HepG2 (cell line): ENCODE results near the gene DUSP15. TPM values are rescaled to one million over a fixed set of nuclear protein-coding genes. Genes with fewer than 3 reads are reported as not detected.

Experiments
- ATAC-seq: fragments of 200-7000 bp; cut with Tn5 transposase; 3 replicates; pipeline ENCODE4 v1.9.1; 2020; ENCODE audit warnings: mild to moderate bottlenecking, moderate library complexity
- BruUV-seq: library from RNA; stranded (reverse); fragments of 400-500 nt; replicated peaks from 2 replicates; lab custom pipeline; 2021; lab: Mats Ljungman, UMichigan
- CTCF ChIA-PET: fragments of 300-600 bp; formaldehyde crosslinking; extraction: SDS; loops from one replicate; lab custom pipeline; 2021; ENCODE audit warnings: low total read pairs, inconsistent platforms, low intra/inter-chr PET ratio; lab: Yijun Ruan, JAX
- POLR2A ChIA-PET: fragments of 350-600 bp; sonication (Branson Sonifier 250); formaldehyde crosslinking; loops from one replicate; lab custom pipeline; 2020; ENCODE audit warnings: antibody characterized with exemption, inconsistent platforms; lab: Yijun Ruan, JAX
- DNase-seq: peaks from one replicate; pipeline ENCODE4 v3.0.0-alpha.2; 2015; ENCODE audit warnings: low spot score
- FAIRE-seq: peaks from 3 replicates; lab custom pipeline; 2011; peaks lifted over from hg19 to GRCh38; lab: Jason Lieb, UNC
- H2AFZ ChIP-seq: one replicate; pipeline ENCODE4 v1.6.1; 2011; ENCODE audit warnings: low read length, inconsistent platforms
- H3K27ac ChIP-seq: fragments of 300-600 bp; 3 replicates; pipeline ENCODE4 v1.8.0; 2011; ENCODE audit warnings: mixed run types, mild to moderate bottlenecking, mixed read lengths, low read length, inconsistent platforms; ENCODE audit not compliant: insufficient read depth; ENCODE audit errors: extremely low read length
- H3K27me3 ChIP-seq, 2 experiments: fragments of 200-600 bp in 1 of 2; 2 replicates in 1 of 2; 3 replicates in 1 of 2; pipeline versions ENCODE4 v1.6.0 to v1.8.0; 2011; ENCODE audit warnings: low read length in 2 of 2, mild to moderate bottlenecking in 2 of 2, moderate library complexity in 2 of 2, inconsistent platforms in 1 of 2; ENCODE audit not compliant: insufficient read depth in 2 of 2, control insufficient read depth in 1 of 2
- H3K36me3 ChIP-seq, 2 experiments: fragments of 200-600 bp in 1 of 2; replicated peaks in 1 of 2; 2 replicates in 1 of 2; 3 replicates in 1 of 2; pipeline versions ENCODE4 v1.5.1 to v1.8.0; 2011; ENCODE audit warnings: low read length in 2 of 2, inconsistent platforms in 1 of 2; ENCODE audit not compliant: insufficient read depth in 2 of 2, control insufficient read depth in 1 of 2
- H3K4me1 ChIP-seq: 2 replicates; pipeline ENCODE4 v1.5.1; 2012; ENCODE audit warnings: low read length, inconsistent platforms; ENCODE audit not compliant: insufficient read depth
- H3K4me2 ChIP-seq: 2 replicates; pipeline ENCODE4 v1.6.0; 2011; ENCODE audit warnings: low read depth, low read length, inconsistent platforms
- H3K4me3 ChIP-seq, 3 experiments: fragments of 200-600 bp in 1 of 3; sonication (generic), shearing (Covaris generic) in 1 of 3; replicated peaks in 1 of 3; 2 replicates each; pipeline ENCODE4 v1.5.1; 2011 to 2016; ENCODE audit warnings: low read length in 3 of 3, inconsistent platforms in 2 of 3, low read depth in 2 of 3, mild to moderate bottlenecking in 2 of 3, control low read depth in 1 of 3, mixed read lengths in 1 of 3; ENCODE audit not compliant: insufficient read depth in 1 of 3
- H3K79me2 ChIP-seq: one replicate; pipeline ENCODE4 v1.6.1; 2011; ENCODE audit warnings: low read length, inconsistent platforms; ENCODE audit not compliant: insufficient read depth
- H3K9ac ChIP-seq: 2 replicates; pipeline ENCODE4 v1.6.0; 2011; ENCODE audit warnings: mild to moderate bottlenecking, low read depth, low read length, inconsistent platforms; ENCODE audit not compliant: insufficient read depth
- H3K9me3 ChIP-seq: 2 replicates; pipeline ENCODE4 v1.5.1; 2012; ENCODE audit warnings: mild to moderate bottlenecking, low read length
- H4K20me1 ChIP-seq: 2 replicates; pipeline ENCODE4 v1.6.0; 2011; ENCODE audit warnings: inconsistent platforms, mild to moderate bottlenecking, low read length, moderate library complexity; ENCODE audit not compliant: insufficient read depth
- CREB1 ChIP-seq, 2 experiments: fragments of 450-650 bp in 1 of 2; IDR thresholded peaks; 2 replicates each; pipeline ENCODE4 v1.6.1; 2016 to 2017; ENCODE audit warnings: control low read depth in 1 of 2, mild to moderate bottlenecking in 1 of 2, missing compliant biosample characterization in 1 of 2, missing genetic modification characterization in 1 of 2
- IRF2 ChIP-seq: IDR thresholded peaks from 2 replicates; pipeline ENCODE4 v1.6.1; 2018; ENCODE audit warnings: missing genetic modification reagents, missing compliant biosample characterization
- NFIB ChIP-seq: sonication (generic); formaldehyde crosslinking; IDR thresholded peaks from 2 replicates; pipeline ENCODE4 v1.9.0; 2021; ENCODE audit warnings: missing genetic modification reagents, mild to moderate bottlenecking, borderline replicate concordance
- SMARCC2 ChIP-seq: fragments of 450-650 bp; IDR thresholded peaks from 2 replicates; pipeline ENCODE4 v1.6.1; 2017; ENCODE audit warnings: antibody characterized with exemption, mild to moderate bottlenecking
- SNAPC2 ChIP-seq: sonication (generic); formaldehyde crosslinking; IDR thresholded peaks from 2 replicates; pipeline ENCODE4 v1.8.1; 2022; ENCODE audit warnings: mild to moderate bottlenecking, missing genetic modification reagents
- ZMYM3 ChIP-seq: sonication (generic); formaldehyde crosslinking; IDR thresholded peaks from 2 replicates; pipeline ENCODE4 v1.5.1; 2020; ENCODE audit warnings: mild to moderate bottlenecking, missing genetic modification reagents
- ZNF337 ChIP-seq: sonication (generic); formaldehyde crosslinking; IDR thresholded peaks from 2 replicates; pipeline ENCODE4 v1.5.1; 2020; ENCODE audit warnings: missing genetic modification reagents, low read depth, mild to moderate bottlenecking, borderline replicate concordance
- ZNF629 ChIP-seq: sonication (generic); formaldehyde crosslinking; conservative IDR thresholded peaks from 2 replicates; pipeline ENCODE4 v1.5.0; 2020; ENCODE audit warnings: missing genetic modification reagents
- WGBS: methylation state at CpG from one replicate; pipeline ENCODE4 v1.1.6; 2017; ENCODE audit warnings: low lambda C conversion rate; 5-methylcytosine and 5-hydroxymethylcytosine counted together
- in situ Hi-C: cut with HindIII; loops from 2 replicates; pipeline ENCODE4 v1.10.0; 2017; ENCODE audit warnings: low pct_unique_long_range_greater_than_20kb; ENCODE audit not compliant: extremely low pct_ligation_motif_present
- intact Hi-C: fragments of 100-400 bp; cut with micrococcal nuclease; formaldehyde crosslinking; loops from one replicate; pipeline ENCODE4 v1.10.0; 2022; ENCODE audit not compliant: unreplicated experiment
- polyA plus RNA-seq, 8 experiments: library from polyadenylated mRNA; depleted of rRNA in 3 of 8; stranded (reverse) in 7 of 8; unstranded in 1 of 8; fragments of >200 nt; fragmentation: Illumina TruSeq in 4 of 8; extraction: Trizol in 4 of 8; gene quantifications; 2 replicates each; pipeline versions ENCODE4 v1.2.1 to v1.2.3, GENCODE V29; 2011 to 2016; ENCODE audit warnings: low read depth in 4 of 8, missing spikeins in 1 of 8, mixed read lengths in 1 of 8; ENCODE audit not compliant: insufficient read depth in 1 of 8
- total RNA-seq, 5 experiments: library from RNA; depleted of rRNA; stranded (reverse); fragments of >200 nt; fragmentation: Illumina TruSeq; extraction: Trizol; gene quantifications; 2 replicates each; pipeline ENCODE4 v1.2.3, GENCODE V29; 2016; ENCODE audit warnings: low read depth in 1 of 5
- TF ChIP-seq, protein P1 (sequence below): sonication (generic); formaldehyde crosslinking; IDR thresholded peaks from 2 replicates; pipeline ENCODE4 v1.8.1; 2023; ENCODE audit warnings: mild to moderate bottlenecking, inconsistent platforms, moderate library complexity, missing genetic modification reagents, borderline replicate concordance
- TF ChIP-seq, protein P2 (sequence below): IDR thresholded peaks from 2 replicates; pipeline ENCODE4 v1.6.1; 2012; ENCODE audit warnings: low read depth, low read length, improper control_type of control experiment
- TF ChIP-seq, protein P3 (sequence below): sonication (generic); formaldehyde crosslinking; IDR thresholded peaks from 2 replicates; pipeline ENCODE4 v1.8.1; 2023; ENCODE audit warnings: mild to moderate bottlenecking, moderate library complexity, missing genetic modification reagents

DUSP15 gene
- total and polyA plus RNA-seq, 2 of the 13 experiments (the other 11 are each of a cell fraction or from before 2014, with no cell fraction given), result 0.17 to 0.93 TPM

DNA sequence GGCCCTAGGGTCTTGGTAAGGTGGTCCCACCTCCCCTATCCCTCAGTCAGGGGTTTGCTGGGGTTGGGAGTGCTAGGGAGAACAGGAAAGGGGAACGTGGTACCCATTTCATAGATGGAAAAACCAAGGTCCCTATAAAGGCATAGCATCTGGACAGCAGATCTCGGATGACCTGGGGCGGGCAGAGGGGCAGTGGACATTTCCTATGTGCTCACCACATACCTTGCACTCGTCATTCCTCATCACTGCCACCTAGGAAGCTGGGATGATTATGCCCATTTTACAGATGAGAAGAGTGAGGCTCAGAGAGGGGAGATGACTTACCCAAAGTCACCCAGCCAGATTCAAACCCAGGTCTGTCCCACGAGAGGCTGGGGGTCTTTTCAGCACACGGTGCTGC lies 39.1 kb downstream of the DUSP15 start:
- Histone ChIP-seq H3K9me3 (no peaks in the 10 kb centered on the region), H3K4me3 (no peak overlapping the region), H2AFZ (no peak overlapping the region), H3K4me2 (no peak overlapping the region), H3K36me3 (no peaks in the 10 kb centered on the region), H4K20me1 (no peaks in the 10 kb centered on the region), H3K9ac (no peak overlapping the region), H3K79me2 (no peaks in the 10 kb centered on the region), H3K4me1 (peaks cover 26% of the 10 kb centered on the region), H3K27me3 (peaks cover 6 to 17% of the 10 kb centered on the region in 2 experiments), H3K27ac (no peak overlapping the region)
- intact Hi-C loops (no loop called here), in situ Hi-C loops (no loop called here)
- no TSS peak for BruUV-seq
- ChIA-PET CTCF (no interaction called here), POLR2A (no interaction called here)
- TF ChIP-seq IRF2 (CRISPR knock-in tag) (no peak), ZNF337 (CRISPR knock-in tag) (no peak), CREB1 (IDR thresholded peaks at IDR 0.05) (no peak), CREB1 (CRISPR knock-in tag; IDR thresholded peaks at IDR 0.05) (no peak), ZMYM3 (CRISPR knock-in tag) (0 out of 2 replicates have a peak, but pooled peaks have one; percentile 14), ZNF629 (CRISPR knock-in tag) (peak; percentile 89), NFIB (no peak), SNAPC2 (CRISPR knock-in tag) (no peak), SMARCC2 (no peak)
- TF ChIP-seq, protein P1, sequence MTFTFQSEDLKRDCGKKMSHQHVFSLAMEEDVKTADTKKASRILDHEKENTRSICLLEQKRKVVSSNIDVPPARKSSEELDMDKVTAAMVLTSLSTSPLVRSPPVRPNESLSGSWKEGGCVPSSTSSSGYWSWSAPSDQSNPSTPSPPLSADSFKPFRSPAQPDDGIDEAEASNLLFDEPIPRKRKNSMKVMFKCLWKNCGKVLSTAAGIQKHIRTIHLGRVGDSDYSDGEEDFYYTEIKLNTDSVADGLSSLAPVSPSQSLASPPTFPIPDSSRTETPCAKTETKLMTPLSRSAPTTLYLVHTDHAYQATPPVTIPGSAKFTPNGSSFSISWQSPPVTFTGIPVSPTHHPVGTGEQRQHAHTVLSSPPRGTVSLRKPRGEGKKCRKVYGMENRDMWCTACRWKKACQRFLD (CRISPR knock-in tag), result no peak
- TF ChIP-seq, protein P2, sequence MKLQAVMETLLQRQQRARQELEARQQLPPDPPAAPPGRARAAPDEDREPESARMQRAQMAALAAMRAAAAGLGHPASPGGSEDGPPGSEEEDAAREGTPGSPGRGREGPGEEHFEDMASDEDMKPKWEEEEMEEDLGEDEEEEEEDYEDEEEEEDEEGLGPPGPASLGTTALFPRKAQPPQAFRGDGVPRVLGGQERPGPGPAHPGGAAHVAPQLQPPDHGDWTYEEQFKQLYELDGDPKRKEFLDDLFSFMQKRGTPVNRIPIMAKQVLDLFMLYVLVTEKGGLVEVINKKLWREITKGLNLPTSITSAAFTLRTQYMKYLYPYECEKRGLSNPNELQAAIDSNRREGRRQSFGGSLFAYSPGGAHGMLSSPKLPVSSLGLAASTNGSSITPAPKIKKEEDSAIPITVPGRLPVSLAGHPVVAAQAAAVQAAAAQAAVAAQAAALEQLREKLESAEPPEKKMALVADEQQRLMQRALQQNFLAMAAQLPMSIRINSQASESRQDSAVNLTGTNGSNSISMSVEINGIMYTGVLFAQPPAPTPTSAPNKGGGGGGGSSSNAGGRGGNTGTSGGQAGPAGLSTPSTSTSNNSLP, result no peak
- TF ChIP-seq, protein P3, sequence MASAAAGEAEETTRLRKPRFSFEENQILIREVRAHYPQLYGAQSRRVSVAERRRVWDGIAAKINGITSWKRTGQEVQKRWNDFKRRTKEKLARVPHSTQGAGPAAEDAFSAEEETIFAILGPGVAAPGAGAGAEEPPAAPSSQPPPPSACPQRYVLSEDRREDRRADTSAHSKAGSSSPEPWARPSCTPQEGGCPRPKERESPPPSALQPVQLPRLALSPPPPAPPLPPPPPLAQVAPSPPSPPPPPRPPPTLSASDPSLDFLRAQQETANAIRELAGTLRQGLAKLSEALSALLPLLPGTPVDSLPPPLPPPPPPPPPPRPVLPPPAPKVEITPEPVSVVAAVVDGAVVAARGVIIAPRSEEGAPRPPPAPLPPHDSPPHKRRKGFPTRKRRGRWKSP, result no peak
- 20% methylated on average over 6 of the region's 6 CpGs for WGBS
- peak; percentile 36 for FAIRE-seq
- ATAC-seq, result no peak
- no peak for DNase-seq
